Pancreas (tissue), 10 donors: ENCODE measurements around the gene NUP210. TPM values are rescaled to one million over a fixed set of nuclear protein-coding genes. Genes with fewer than 3 reads are reported as not detected.

Experiments used
- ATAC-seq, 4 donors: fragments of 200-7000 bp; cut with Tn5 transposase; one replicate each; pipeline versions ENCODE4 v1.8.0 to v1.9.1; 2020; ENCODE audit warnings: mild to moderate bottlenecking in 4 of 4, moderate library complexity in 4 of 4
- DNase-seq, 6 donors: peaks; one replicate each; pipeline ENCODE4 v3.0.0-alpha.2; 2020
- FAIRE-seq: peaks from 2 replicates; lab custom pipeline; 2012; peaks lifted over from hg19 to GRCh38; lab: Jason Lieb, UNC
- H3K27ac ChIP-seq, 4 donors: fragments of 200-600 bp; sonication (generic); 1 replicate in 3 of 4; 2 replicates in 1 of 4; pipeline versions ENCODE4 v1.5.0 to v1.8.0; 2020
- H3K27me3 ChIP-seq, 4 donors: fragments of 200-600 bp; one replicate each; pipeline ENCODE4 v1.8.0; 2021
- H3K36me3 ChIP-seq, 3 donors: fragments of 200-600 bp; sonication (generic) in 1 of 3; one replicate each; pipeline versions ENCODE4 v1.5.0 to v1.8.0; 2020 to 2021
- H3K4me1 ChIP-seq, 3 donors: fragments of 200-600 bp; one replicate each; pipeline ENCODE4 v1.8.0; 2021
- H3K4me3 ChIP-seq, 4 donors: fragments of 200-600 bp; sonication (generic) in 2 of 4; one replicate each; pipeline versions ENCODE4 v1.5.0 to v1.8.0; 2020 to 2021
- H3K9me3 ChIP-seq, 4 donors: fragments of 200-600 bp; one replicate each; pipeline ENCODE4 v1.8.0; 2021
- CTCF ChIP-seq, 4 donors: fragments of 200-600 bp; sonication (generic) in 3 of 4; IDR thresholded peaks; one replicate each; pipeline versions ENCODE4 v1.5.0 to v1.8.0; 2021; ENCODE audit warnings: antibody characterized with exemption in 4 of 4
- WGBS, 2 donors: extraction: QIAGEN DNeasy Blood & Tissue Kit; methylation state at CpG; one replicate each; pipeline ENCODE4 v1.1.7; 2013; 5-methylcytosine and 5-hydroxymethylcytosine counted together
- intact Hi-C, 3 donors: fragments of 100-400 bp; cut with DNase I; formaldehyde crosslinking; loops; one replicate each; pipeline versions ENCODE4 v1.11.1 to v1.14.2; 2022
- polyA plus RNA-seq, 2 donors: library from polyadenylated mRNA; stranded (reverse); fragments of 200-250 nt; gene quantifications; one replicate each; pipeline ENCODE4 v1.2.3, GENCODE V29; 2013
- total RNA-seq, 6 donors: library from RNA; stranded (reverse); fragmentation: NEBNext Ultra II Directional in 4 of 6; extraction: Animal tissue kit (Norgen Biotek cat#: 25700) in 4 of 6; gene quantifications; one replicate each; pipeline versions ENCODE4 v1.2.1 to v1.2.4, GENCODE V29; 2021 to 2023
- donor health status: healthy with polysubstance abuse.
- donor health status: DM: no; HTN: no; CAD: no; lungs with moderate emphysema.
- donor health status: DM: no; HTN: no; CAD: no.
- donor health status: control.
- donor health status: control.
- donor health status: Bipolar disorder and iron deficiency.
- donor health status: DM: yes; HTN: yes; CAD: no.
- donor health status: DM: no; HTN: no; CAD: no.
- donor health status: DM: no; HTN: no; CAD: no.
- donor health status: DM: yes; HTN: yes; CAD: no.

The NUP210 gene
- total and polyA plus RNA-seq, 8 donors: 7.6 to 12.5 (median 9.8) TPM

GRCh38 chr3:13332740-13333139 lies 87.4 kb downstream of the NUP210 start:
- Histone ChIP-seq H3K9me3 (no peaks in the 10 kb centered on the region), H3K27me3 (no peaks in the 10 kb centered on the region), H3K36me3 (peaks cover 0 to 6% (median 0%) of the 10 kb centered on the region in 3 donors), H3K4me1 (peaks cover 13 to 30% (median 28%) of the 10 kb centered on the region in 3 donors), H3K27ac (peak overlapping the region; percentile 28 to 74 (median 61)), H3K4me3 (no peak overlapping the region)
- TF ChIP-seq CTCF (IDR thresholded peaks at IDR 0.05): no peak
- ATAC-seq: peak; percentile 36 to 57 (median 53)
- WGBS, 2 donors: 37 to 48% methylated on average over 6 of the region's 6 CpGs
- FAIRE-seq: no peak
- peak; percentile 36 to 80 (median 61) for DNase-seq
- intact Hi-C loops: no loop called here

GRCh38 chr3:13332158-13332557 lies 88.0 kb downstream of the NUP210 start:
- Histone ChIP-seq H3K9me3 (no peaks in the 10 kb centered on the region), H3K27me3 (no peaks in the 10 kb centered on the region), H3K27ac (peak overlapping the region; percentile 46 to 74 (median 61)), H3K4me1 (peaks cover 13 to 30% (median 28%) of the 10 kb centered on the region in 3 donors), H3K4me3 (no peak overlapping the region), H3K36me3 (peaks cover 0 to 2% (median 0%) of the 10 kb centered on the region in 3 donors)
- FAIRE-seq (no peak), DNase-seq (peak in 5 of 6 donors; percentile 36 to 83 (median 69)), ATAC-seq (peak; percentile 89 to 93 (median 92))
- intact Hi-C loops: no loop called here
- no peak for TF ChIP-seq CTCF (IDR thresholded peaks at IDR 0.05)
- WGBS, 2 donors: 23 to 33% methylated on average over 8 of the region's 8 CpGs

GRCh38 chr3:13329746-13330145 lies 90.4 kb downstream of the NUP210 start:
- H3K36me3 ChIP-seq: no peaks in the 10 kb centered on the region
- 96% methylated on average over 5 of the region's 5 CpGs for WGBS, 2 donors
- no peaks in the 10 kb centered on the region for H3K9me3 ChIP-seq
- ATAC-seq: no peak
- no peaks in the 10 kb centered on the region for H3K27me3 ChIP-seq
- DNase-seq: peak in 1 of 6 donors; percentile 21
- H3K4me3 ChIP-seq: no peak overlapping the region
- TF ChIP-seq CTCF (IDR thresholded peaks at IDR 0.05): no peak
- FAIRE-seq: no peak
- H3K4me1 ChIP-seq: peaks cover 13 to 39% (median 34%) of the 10 kb centered on the region in 3 donors
- intact Hi-C loops: no loop called here
- H3K27ac ChIP-seq: no peak overlapping the region

- FAIRE-seq (no peak), ATAC-seq (peak; percentile 87 to 92 (median 89))
- intact Hi-C loops: no loop called here
Measured at GRCh38 chr3:13325892-13326443, 94.2 kb downstream of the NUP210 start.

More at GRCh38 chr3:13325892-13326443, 94.2 kb downstream of the NUP210 start:
- peaks cover 4 to 16% (median 13%) of the 10 kb centered on the region in 3 donors for H3K4me1 ChIP-seq
- no peak for TF ChIP-seq CTCF (IDR thresholded peaks at IDR 0.05)
- H3K9me3 ChIP-seq: no peaks in the 10 kb centered on the region
- H3K4me3 ChIP-seq: peak overlapping the region in 2 of 4 donors; percentile 5 to 15
- H3K36me3 ChIP-seq: peaks cover 0 to 12% (median 0%) of the 10 kb centered on the region in 3 donors
- peak overlapping the region in 2 of 4 donors; percentile 41 to 44 for H3K27ac ChIP-seq
- peak in 5 of 6 donors; percentile 62 to 89 (median 76) for DNase-seq
- 24 to 38% methylated on average over 7 of the region's 7 CpGs for WGBS, 2 donors
- no peaks in the 10 kb centered on the region for H3K27me3 ChIP-seq
